Retina (tissue), 1 donor: ENCODE results near the gene THOC6.
"Not testable (repeated sequence)": the region's sequence is repeated elsewhere in the genome, so short reads cannot be mapped to it uniquely, and the experiment has no call there.

ENCODE experiments used
- DNase-seq: peaks from one replicate; pipeline ENCODE4 v3.0.0-alpha.2; 2016

Gene THOC6

DNA sequence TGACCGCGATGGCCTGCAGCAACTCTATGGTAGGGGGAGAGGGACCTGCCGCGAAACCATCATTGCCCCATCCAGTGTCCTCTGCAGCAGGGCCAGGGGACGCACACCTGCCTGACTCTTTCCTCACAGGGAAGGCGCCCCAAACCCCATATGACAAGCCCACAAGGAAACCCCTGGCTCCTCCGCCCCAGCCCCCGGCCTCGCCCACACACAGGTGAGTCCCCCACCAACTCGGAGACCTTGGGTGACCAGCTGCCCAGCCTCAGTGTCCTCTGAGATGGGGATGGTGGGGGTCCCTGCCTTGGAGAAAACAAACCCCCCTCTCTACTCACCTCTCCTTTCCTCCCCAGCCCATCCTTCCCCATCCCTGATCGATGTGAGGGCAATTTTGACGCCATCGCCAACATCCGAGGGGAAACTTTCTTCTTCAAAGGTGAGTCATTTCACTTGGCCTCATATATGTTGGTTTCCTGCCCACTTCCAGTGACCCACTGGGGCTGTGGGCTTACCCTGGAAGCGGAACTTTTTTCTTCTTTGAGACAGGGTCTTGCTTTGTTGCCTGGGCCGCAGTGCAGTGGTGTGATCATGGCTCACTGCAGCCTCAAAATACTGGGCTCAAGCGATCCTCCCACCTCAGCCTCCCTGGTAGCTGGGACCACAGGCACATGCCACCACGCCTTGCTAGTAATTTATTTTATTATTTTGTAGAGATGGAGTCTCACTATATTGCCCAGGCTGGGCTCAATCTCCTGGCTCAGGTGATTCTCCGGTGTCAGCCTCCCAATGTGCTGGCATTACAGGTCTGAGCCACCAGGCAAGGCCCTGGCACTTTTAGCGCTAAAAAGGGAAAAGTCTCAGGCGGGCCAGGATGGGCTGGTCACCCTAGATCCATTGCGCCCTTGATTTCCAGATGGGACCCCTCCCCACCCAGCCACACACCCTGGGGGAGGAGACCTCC is 33.6 kb downstream of the THOC6 start:
- no peak for DNase-seq

DNA sequence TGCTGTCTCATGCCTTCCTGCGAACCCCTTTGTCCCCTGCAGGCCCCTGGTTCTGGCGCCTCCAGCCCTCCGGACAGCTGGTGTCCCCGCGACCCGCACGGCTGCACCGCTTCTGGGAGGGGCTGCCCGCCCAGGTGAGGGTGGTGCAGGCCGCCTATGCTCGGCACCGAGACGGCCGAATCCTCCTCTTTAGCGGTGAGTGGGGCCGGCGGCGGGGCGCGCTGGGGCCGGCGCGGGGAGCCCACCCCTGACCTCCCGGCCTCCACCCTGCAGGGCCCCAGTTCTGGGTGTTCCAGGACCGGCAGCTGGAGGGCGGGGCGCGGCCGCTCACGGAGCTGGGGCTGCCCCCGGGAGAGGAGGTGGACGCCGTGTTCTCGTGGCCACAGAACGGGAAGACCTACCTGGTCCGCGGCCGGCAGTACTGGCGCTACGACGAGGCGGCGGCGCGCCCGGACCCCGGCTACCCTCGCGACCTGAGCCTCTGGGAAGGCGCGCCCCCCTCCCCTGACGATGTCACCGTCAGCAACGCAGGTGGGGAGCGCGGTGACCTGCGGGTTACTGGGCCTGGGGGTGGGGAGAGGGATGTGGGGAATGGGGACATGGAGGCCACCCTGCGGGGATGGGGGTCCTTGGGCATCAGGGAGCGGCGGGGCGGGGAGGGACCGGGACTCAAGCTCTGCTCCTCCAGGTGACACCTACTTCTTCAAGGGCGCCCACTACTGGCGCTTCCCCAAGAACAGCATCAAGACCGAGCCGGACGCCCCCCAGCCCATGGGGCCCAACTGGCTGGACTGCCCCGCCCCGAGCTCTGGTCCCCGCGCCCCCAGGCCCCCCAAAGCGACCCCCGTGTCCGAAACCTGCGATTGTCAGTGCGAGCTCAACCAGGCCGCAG is 34.5 kb downstream of the THOC6 start:
- DNase-seq, result peak; percentile 28

DNA sequence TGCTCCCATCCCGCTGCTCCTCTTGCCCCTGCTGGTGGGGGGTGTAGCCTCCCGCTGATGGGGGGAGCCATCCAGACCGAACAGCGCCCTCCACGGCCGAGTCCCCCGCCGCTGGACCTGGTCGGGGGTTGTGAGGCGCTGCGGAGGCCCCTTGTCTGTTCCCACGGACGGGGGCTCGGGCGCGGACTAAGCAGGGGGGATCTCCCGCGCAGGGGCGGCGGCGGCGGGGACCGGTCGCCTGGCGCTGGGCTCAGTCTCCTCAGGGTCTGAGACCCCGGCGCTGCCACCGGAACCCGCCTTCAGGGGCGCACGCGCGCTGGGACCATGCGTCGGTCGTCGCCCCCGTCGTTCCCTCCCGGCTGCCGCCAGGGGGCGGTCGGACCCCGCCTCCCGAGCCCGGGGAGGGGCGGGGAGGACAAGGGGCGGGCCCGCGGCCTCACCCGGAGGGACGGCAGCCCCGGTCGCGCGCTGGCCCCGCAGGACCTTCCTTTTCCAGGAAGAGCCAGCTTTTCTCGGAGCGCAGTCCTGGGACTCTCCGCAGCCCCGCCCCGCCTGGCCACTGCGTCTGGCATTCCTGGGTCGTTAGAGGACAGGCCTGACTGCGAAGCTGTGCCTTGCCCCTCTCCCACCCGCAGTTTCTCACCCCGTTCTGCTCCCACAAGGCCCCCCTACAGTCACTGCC is 35.3 kb downstream of the THOC6 start:
- peak; percentile 94 for DNase-seq

DNA sequence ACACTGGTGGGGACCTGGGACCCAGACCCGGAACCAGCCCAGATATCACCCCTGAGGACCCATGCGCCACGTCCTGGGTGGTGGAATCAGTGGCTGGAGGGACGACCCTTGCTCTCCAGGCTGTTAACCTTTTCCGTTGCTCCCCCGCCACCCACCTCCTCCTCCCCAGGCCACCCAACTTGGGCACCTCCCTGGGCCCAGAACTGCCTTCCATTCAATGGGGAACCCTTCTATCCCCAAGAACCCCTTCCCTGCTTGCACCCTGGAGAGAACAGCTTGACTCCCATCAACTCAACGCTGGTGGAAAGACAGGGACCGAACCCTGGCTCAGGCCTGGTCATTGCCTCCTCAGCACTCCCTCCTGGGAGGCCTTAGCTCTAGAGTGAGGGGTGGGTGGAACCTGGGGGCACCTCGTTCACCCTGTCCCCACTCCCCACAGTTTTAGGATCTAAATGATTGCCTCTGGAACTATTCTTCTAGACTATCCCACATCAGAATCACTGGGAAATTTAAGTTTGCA is 35.9 kb downstream of the THOC6 start:
- DNase-seq, result no peak

DNA sequence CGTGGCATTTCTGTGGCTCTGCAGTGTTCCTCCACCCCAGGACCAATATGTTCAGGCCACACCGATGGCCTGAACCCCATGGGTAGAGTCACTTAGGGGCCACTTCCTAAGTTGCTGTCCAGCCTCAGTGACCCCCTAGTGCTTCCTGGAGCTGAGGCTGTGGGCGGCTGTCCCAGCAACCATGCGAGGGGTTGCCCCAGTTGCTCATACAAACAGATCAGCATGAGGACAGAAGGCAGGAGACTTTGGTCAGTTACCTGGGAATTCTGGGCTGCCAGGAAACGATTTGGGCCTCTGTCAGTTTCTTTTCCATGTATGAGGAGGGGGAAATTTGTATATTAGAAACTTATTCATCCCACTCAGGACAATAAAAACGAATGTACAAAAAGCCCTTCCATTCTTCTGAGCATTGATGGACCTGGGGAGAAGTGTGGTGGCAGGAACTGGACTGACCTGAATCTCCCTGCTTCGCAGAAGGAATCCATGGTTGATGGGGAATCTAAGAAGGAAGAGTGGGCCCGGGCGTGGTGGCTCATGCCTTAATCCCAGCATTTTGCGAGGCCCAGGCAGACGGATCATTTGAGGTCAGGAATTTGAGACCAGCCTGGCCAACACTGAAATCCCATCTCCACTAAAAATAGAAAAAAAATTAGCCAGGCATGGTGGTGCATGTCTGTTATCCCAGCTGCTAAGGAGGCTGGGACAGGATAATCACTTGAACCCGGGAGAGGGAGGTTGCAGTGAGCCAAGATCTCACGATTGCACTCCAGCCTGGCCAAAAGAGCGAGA is 36.7 kb downstream of the THOC6 start:
- no peak for DNase-seq

DNA sequence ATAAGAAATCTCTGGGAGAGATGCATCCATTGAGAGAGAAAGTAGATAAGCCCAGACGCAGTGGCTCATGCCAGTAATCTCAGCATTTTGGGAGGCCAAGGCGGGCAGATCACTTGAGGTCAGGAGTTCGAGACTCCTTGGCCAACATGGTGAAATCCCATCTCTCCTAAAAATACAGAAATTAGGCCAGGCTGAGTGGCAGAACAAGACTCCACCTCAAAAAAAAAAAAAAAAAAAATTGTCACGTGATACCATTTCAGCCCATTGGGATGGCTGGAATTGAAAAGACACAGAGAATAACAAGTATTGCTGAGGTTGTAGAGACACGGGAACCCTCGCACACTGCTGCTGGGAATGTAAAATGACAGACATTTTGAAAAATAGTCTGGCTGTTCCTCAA is 38.7 kb downstream of the THOC6 start:
- DNase-seq, result no peak

DNA sequence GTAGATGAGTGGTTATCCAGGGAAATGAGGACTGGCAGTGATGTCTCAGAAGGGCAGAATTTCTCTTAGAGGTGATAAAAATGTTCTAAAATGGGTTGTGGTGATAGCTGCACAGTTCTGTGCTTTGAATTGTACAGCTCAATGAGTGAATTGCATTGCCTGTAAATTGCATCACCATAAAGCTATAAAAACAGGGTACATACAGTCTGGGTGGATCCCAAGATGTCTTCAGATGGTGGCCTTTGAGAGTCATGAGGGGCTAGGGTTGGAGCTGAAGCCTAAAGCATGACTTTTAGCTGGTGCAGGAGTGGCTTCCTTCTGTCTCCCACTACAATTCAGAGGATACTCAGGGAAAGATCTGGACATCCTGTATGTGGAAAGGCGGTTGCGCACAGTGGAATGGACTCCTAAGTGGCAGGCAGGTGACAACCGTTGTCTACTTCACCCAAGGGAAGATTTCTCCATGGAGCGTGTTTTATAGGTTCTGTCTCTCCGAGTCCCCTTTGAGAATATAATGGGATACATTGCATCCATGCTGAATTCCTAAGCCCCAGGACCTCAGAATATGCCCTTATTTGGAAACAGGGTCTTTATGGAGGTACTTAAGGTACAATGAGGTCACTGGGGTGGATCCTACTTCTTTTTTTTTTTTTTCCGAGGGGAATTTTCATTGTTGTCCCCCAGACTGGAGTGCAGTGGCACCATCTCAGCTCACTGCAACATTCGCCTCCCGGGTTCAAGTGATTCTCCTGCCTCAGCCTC is 40.0 kb downstream of the THOC6 start:
- no peak for DNase-seq

DNA sequence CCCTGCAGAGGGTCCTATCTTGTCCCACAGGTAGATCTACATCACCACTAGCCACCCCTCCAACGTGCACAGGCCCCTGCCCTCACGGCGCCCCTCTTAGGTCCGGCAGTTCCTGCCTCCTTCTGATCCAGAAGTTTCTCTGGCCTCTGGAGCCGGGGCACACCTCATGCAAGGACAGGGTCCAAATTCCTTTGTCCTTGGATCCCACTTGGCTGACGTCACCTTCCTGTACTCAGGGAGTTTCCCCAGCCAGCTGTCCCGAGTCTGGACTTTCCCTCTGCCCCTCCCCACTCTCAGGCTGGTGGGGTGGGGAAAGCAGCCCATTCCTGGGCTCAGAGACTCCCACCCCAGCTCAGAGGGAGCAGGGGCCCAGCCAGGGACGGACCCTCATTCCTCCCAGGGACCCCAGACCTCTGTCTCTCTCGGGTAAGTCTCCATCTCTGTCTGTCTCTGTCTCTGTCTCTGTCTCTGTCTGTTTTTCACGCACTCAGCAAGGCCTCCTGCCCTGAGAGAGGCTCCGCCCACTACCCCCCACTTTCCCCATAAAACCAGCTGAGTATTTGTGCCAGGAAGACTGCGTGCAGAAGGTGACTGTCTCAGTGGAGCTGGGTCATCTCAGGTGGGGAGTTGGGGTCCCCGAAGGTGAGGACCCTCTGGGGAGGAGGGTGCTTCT is 41.4 kb downstream of the THOC6 start, which contains the start of gene IL32:
IL32 (plus strand) TSS at position 572 of the 673 bp plus-strand sequence. CDS start 172 bp downstream, outside the sequence.
- no peak for DNase-seq

DNA sequence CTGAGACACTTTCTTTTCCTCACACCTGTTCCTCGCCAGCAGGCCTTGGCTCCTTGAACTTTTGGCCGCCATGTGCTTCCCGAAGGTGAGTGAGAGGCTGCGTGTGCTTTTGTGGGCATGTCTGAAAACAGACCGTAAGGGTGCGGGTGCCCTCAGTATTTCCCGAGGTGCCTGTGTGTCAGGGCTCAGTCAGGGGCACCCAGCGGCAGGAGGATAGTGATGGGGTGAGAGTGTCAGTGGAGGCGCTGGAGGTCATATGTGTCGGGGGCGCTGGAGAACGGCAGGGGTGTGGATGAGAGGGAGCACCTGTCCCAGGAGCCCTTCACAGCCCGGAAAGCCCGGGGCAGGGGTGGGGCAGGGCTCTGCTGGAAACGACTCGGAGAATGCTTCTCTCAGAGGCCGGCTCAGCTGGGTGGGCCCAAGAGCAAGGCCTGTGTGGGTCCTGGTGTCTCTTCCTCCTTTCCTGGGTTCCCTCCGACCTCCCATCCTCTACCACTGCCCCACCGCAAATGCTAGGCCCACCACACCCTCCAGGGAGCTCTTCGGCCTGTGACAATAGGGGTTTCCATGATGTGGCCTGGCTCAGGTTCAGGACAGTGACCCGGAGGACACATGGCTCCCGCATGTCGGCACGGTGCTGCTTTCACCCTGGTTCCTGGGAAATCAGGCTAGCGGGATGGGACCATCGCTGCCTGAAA is 42.1 kb downstream of the THOC6 start:
- no peak for DNase-seq

DNA sequence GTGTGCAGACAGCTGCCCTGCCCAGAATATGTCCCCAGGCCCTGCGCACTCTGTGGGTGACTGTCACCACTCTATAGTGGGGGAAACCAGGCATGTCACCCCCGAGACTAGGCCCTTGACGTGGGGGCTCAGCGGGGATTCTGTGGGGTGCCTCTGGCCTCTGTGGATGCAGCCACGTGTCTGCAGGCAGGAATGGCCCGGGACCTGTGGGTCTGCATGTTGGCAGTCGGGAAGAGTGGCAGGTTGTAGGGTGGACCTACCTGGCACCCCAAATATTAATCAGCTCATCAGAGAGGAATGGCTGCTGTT is 42.6 kb downstream of the THOC6 start:
- DNase-seq, result no peak

DNA sequence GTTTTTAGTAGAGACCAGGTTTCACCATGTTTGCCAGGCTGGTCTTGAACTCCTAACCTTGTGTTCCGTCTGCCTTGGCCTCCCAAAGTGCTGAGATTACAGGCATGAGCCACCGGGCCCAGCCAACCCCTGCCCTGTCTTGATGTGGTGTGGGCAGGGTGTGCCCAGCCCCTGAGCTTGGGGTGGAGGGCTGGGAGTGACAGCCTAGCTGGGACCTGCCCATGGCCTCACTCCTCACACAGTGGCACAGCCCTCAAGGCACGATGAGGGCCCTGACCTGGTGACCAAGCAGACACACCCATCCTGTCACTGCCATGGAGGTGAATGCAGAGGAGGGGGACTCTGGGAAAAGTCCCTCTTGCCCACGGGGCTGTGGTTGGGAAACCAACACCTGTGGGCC is 44.7 kb downstream of the THOC6 start:
- DNase-seq, result no peak

DNA sequence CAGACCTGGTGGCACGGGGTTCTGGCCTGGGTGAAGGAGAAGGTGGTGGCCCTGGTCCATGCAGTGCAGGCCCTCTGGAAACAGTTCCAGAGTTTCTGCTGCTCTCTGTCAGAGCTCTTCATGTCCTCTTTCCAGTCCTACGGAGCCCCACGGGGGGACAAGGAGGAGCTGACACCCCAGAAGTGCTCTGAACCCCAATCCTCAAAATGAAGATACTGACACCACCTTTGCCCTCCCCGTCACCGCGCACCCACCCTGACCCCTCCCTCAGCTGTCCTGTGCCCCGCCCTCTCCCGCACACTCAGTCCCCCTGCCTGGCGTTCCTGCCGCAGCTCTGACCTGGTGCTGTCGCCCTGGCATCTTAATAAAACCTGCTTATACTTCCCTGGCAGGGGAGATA is 45.3 kb downstream of the THOC6 start:
- DNase-seq, result not testable (repeated sequence)

DNA sequence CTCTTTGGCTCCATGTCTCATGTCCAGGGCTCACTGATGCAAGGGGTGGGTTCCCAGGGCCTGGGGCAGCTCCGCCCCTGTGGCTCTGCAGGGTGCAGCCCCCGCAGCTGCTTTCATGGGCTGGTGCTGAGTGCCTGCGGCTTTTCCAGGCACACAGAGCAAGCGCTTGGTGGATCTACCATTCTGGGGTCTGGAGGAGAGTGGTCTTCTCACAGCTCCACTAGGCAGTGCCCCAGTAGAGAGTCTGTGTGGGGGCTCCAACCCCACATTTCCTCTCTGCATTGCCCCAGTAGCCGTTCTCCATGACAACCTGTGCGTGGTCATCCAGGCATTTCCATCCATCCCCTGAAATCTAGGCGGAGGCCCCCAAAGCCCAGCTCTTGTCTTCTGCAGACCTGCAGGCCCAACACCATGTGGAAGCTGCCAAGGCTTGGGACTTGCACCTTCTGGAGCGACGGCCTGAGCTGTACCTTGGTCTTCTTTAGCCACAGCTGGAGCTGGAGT is 46.8 kb downstream of the THOC6 start:
- no peak for DNase-seq

DNA sequence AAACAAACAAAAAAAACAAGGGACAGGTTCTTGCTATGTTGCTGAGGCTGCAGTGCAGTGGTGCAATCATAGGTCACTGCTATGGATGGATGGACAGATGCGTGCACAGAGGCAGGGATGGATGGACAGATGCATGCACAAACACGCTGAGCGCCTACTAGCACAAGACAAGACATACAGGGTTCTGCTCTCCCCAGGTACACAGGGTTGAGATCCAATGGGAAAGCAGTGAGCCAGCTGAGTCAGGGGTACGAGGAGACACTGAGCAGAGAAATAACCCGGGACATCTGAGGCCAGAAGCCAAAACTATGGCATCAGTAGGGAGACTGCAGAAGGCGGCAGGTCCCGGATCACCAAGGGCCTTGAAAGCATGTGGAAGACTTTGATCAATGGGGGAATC is 47.8 kb downstream of the THOC6 start:
- no peak for DNase-seq

DNA sequence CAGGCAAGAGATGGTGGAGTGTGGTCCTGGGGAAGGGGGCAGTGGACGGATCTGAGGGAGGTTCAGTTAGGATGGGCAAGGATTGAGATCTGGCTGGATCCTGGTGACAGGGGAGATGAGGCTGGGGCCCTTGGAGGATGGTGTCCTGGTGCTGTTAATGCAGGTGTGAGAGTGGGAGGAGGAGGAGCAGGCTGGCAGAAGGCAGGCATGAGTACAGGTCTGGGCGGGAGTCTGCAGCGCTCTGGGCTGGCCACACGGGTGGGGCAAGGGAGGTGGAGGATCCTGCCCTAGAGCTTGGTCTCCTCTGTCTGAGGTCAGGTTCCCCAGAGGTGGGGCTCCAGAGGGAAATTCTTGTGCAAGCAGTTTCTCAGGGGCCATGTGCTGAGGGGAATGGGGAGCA is 48.3 kb downstream of the THOC6 start:
- not testable (repeated sequence) for DNase-seq

DNA sequence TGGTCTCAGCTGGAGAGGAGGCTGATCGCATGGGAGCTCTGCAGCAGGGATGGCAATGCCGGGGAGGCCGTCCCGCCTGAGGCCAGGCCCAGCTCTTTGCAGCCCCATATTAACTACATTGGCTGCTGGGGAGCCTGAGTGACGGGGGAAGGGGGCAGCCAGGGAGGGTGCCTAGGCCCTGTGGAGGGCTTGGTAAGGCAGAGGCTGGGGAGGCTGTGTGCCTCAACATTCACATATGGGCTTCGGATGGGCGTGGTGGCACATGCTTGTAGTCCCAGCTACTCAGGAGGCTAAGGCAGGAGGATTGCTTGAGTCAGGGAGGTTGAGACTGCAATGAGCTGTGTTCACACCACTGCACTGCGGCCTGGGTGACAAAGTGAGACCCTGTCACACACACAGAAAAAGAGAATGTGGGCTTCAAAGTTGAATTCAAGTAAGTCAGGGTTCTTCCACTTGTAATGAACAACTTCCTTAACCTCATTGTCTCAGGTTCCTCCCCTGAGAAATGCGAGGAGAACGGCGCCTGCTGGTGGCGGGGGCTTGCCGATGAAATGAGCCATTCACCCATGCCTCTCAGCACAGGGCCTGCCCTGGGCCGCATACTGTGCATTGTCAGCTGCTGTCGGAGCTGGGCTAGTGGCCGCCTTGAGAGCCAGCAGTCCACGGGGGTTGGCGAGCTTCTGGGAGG is 48.9 kb downstream of the THOC6 start:
- not testable (repeated sequence) for DNase-seq

DNA sequence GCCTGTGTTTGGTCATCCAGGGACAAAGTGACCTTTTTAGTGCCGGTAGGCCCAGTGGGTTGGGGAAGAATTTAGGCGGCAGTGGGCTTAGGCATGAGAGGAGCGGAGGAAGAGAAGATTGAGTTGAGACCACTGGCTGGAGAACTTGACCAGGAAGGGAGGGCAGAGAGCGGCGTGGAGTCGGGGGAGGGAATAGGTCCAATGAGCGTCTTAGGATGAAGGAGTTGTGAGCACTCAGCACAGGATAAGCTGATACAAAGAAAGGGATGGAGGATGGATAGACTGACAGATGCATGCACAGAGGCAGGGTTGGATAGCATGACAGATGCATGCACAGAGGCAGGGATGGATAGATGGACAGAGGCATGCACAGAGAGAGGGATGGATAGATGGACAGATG is 49.6 kb downstream of the THOC6 start:
- no peak for DNase-seq

DNA sequence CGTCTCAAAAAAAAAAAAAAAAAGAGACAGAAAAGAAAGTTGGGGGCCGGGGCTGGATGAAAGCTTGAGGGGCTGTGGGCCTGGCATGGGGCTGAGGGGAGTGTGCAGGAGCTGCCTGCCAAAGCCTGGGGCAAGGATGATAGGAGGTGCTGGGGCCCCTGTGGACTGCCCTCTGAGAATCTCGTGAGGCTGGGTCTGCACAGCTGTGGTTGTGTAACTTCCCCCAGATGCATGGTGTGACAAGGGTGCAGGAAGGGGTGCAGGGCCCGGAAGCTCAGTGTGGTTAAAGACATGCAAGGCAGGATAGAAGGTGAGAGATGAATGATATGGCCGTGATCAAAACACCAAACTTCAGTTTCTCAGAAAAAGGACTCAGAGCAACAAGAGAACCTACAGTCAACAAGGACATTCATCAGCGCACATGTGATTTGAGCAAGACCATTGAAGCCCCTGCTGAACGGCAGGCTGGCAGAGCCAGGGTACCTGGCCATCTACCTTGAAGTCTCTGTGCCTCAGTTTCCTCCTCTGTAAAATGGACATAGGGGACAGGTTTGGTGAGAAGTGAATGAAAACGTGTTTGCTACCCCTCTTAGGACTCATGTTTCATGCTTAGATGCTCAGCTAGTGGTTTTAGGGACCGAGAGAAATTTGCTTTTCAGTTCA is 51.2 kb downstream of the THOC6 start:
- DNase-seq, result no peak

DNA sequence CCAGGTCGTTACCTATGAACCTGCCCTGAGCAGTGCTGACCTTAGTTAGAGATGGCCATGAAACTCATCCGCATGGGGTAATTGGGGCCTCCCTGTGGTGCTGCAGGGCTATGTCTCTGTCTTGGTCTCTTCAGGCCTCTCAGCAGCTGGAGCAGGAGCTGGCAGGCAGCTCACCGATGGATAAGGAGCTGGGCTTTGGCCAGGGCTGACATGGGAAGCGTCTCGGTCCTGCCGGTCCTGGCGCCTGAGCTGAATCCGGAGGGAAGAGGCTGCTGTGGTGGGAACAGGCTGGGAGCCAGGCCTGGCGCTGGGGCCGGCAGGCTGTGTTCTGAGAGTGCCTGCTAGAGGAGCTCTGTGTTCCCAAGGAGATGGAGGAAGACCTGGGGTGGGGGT is 51.7 kb downstream of the THOC6 start:
- no peak for DNase-seq
